ENCODE results near the gene OSBPL3. TPM values are rescaled to one million over a fixed set of nuclear protein-coding genes. Genes with fewer than 3 reads are reported as not detected.

The OSBPL3 gene
- total RNA-seq, 1 experiment from 2014 or later = 16.0 TPM

DNA sequence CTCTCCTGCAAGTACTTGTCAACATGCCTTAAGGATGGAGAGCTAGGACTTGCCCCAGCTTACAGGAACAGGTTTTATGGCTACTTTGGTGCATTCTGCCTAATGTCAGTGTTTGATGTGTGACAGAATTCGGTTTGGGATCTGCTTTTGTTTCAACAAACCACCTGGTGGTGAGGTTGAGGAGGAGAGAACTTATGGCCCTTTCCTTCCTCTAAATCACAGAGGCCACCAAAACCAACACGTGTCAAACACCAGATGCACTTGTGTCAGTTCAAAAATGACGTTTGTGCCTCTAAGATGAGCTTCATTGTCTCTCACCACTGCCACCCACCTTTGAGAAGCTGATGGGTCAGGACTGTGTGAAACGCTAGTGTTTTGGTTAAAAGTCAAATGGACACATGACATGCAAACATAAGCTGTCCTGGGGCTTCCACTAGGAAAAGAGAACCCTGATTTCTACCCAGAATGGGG is 83.9 kb downstream of the OSBPL3 start:
- no peaks in the 10 kb centered on the region for H3K27me3 Mint-ChIP-seq (ENCODE audit: low read depth)
- H3K4me3 Mint-ChIP-seq = no peak overlapping the region
- H3K4me1 Mint-ChIP-seq = peaks cover 35% of the 10 kb centered on the region
- no peaks in the 10 kb centered on the region for H3K36me3 Mint-ChIP-seq
- TF ChIP-seq MYBL2 (CRISPR knock-in tag; IDR thresholded peaks at IDR 0.05) (no peak), NFATC4 (CRISPR knock-in tag; IDR thresholded peaks at IDR 0.05) (no peak), ZNF416 (CRISPR knock-in tag; IDR thresholded peaks at IDR 0.05) (no peak)
- TF ChIP-seq, protein P1, sequence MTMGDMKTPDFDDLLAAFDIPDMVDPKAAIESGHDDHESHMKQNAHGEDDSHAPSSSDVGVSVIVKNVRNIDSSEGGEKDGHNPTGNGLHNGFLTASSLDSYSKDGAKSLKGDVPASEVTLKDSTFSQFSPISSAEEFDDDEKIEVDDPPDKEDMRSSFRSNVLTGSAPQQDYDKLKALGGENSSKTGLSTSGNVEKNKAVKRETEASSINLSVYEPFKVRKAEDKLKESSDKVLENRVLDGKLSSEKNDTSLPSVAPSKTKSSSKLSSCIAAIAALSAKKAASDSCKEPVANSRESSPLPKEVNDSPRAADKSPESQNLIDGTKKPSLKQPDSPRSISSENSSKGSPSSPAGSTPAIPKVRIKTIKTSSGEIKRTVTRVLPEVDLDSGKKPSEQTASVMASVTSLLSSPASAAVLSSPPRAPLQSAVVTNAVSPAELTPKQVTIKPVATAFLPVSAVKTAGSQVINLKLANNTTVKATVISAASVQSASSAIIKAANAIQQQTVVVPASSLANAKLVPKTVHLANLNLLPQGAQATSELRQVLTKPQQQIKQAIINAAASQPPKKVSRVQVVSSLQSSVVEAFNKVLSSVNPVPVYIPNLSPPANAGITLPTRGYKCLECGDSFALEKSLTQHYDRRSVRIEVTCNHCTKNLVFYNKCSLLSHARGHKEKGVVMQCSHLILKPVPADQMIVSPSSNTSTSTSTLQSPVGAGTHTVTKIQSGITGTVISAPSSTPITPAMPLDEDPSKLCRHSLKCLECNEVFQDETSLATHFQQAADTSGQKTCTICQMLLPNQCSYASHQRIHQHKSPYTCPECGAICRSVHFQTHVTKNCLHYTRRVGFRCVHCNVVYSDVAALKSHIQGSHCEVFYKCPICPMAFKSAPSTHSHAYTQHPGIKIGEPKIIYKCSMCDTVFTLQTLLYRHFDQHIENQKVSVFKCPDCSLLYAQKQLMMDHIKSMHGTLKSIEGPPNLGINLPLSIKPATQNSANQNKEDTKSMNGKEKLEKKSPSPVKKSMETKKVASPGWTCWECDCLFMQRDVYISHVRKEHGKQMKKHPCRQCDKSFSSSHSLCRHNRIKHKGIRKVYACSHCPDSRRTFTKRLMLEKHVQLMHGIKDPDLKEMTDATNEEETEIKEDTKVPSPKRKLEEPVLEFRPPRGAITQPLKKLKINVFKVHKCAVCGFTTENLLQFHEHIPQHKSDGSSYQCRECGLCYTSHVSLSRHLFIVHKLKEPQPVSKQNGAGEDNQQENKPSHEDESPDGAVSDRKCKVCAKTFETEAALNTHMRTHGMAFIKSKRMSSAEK (CRISPR knock-in tag; IDR thresholded peaks at IDR 0.05; ENCODE audit: borderline replicate concordance) = no peak
- TF ChIP-seq, protein P2, sequence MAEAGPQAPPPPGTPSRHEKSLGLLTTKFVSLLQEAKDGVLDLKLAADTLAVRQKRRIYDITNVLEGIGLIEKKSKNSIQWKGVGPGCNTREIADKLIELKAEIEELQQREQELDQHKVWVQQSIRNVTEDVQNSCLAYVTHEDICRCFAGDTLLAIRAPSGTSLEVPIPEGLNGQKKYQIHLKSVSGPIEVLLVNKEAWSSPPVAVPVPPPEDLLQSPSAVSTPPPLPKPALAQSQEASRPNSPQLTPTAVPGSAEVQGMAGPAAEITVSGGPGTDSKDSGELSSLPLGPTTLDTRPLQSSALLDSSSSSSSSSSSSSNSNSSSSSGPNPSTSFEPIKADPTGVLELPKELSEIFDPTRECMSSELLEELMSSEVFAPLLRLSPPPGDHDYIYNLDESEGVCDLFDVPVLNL (CRISPR knock-in tag; IDR thresholded peaks at IDR 0.05; ENCODE audit: borderline replicate concordance, low read depth) = no peak
- TF ChIP-seq, protein P3, sequence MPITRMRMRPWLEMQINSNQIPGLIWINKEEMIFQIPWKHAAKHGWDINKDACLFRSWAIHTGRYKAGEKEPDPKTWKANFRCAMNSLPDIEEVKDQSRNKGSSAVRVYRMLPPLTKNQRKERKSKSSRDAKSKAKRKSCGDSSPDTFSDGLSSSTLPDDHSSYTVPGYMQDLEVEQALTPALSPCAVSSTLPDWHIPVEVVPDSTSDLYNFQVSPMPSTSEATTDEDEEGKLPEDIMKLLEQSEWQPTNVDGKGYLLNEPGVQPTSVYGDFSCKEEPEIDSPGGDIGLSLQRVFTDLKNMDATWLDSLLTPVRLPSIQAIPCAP (CRISPR knock-in tag; IDR thresholded peaks at IDR 0.05) = no peak
- 0 out of 2 replicates have a peak overlapping the region, but pooled peaks have one; percentile 30 for H3K27ac Mint-ChIP-seq
- ChIA-PET POLR2A (no interaction called here), CTCF (interaction anchor here (0.6 to 1.4 kb wide), 5 partner anchors 16 to 197 kb away, joined by 3 to 6 read pairs (median 4); partner anchors contain the start of gene OSBPL3)
- DNase-seq (ENCODE audit: low spot score) = no peak
- no peaks in the 10 kb centered on the region for H3K9me3 Mint-ChIP-seq
- ATAC-seq = no peak

DNA sequence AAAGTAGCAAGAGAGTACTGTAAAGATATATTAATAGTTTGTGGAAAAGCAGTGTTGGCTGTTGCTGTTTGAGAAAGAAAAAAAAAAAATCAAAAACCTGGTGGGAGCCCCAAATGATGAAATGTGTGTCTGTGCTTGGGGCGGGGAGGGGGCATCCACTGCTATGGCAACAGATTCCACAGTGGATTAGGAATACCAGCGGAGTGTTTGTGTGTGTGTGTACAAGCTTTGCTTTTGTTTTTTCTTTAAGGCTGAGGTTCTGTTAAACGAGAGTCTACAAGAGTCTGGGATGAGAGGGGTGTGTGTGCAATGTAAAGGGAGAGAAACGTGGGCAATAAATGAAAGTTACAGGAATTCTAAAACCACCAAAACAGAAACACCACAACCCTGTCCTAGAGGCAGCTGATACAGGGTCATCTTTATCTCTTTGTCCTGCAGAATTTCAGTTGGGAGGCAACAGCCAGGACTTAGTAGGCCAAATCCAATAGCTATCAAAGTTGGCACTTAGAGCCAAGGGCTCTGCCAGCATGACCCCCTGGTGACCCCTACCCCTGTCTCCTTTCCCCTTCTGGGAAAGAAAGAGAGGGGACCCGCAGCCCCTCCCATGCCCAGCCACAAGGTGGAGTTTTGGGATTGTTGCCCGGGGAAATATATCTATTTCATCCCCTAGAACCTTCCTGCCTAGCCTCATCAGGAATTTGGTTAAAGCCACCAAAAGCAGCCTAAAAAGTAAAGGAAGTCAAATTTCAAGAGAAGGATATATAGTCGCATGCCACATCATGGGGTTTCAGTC is 85.4 kb downstream of the OSBPL3 start:
- DNase-seq (ENCODE audit: low spot score) (peak; percentile 56), ATAC-seq (peak; percentile 93)
- ChIA-PET CTCF (interaction anchor here (0.8 to 1.5 kb wide), 5 partner anchors 11 to 199 kb away, joined by 3 to 10 read pairs (median 4); no protein-coding TSS in a partner anchor), POLR2A (no interaction called here)
- Mint-ChIP-seq H3K4me1 (peaks cover 40% of the 10 kb centered on the region), H3K27me3 (ENCODE audit: low read depth) (no peaks in the 10 kb centered on the region), H3K9me3 (no peaks in the 10 kb centered on the region), H3K4me3 (no peak overlapping the region), H3K27ac (no peak overlapping the region), H3K36me3 (peaks cover 4% of the 10 kb centered on the region; the same call in 1 of the 2 replicates)
- TF ChIP-seq MYBL2 (CRISPR knock-in tag; IDR thresholded peaks at IDR 0.05) = no peak
- TF ChIP-seq, protein P4, sequence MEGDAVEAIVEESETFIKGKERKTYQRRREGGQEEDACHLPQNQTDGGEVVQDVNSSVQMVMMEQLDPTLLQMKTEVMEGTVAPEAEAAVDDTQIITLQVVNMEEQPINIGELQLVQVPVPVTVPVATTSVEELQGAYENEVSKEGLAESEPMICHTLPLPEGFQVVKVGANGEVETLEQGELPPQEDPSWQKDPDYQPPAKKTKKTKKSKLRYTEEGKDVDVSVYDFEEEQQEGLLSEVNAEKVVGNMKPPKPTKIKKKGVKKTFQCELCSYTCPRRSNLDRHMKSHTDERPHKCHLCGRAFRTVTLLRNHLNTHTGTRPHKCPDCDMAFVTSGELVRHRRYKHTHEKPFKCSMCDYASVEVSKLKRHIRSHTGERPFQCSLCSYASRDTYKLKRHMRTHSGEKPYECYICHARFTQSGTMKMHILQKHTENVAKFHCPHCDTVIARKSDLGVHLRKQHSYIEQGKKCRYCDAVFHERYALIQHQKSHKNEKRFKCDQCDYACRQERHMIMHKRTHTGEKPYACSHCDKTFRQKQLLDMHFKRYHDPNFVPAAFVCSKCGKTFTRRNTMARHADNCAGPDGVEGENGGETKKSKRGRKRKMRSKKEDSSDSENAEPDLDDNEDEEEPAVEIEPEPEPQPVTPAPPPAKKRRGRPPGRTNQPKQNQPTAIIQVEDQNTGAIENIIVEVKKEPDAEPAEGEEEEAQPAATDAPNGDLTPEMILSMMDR (IDR thresholded peaks at IDR 0.05) = 0 out of 2 replicates have a peak, but pooled peaks have one; percentile 16

DNA sequence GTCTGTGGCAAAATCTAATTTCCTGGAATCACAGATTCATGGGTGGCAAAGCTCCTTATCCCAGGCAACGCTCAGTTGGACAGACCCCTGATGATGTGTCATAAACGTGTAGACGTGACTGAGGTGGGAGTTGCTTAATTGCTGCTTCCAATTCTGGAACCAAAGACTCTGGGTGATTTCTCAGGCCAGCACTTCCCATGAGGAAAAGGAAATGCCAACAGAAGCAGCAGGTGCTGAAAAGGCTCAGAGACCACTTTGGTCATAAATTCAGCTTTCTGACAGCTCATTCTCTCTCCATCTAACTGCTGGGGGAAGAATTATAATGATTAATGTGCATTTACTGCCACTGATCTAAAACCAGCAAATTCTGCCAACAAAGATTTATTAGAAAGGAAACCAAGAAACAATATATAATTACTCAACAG is 88.7 kb downstream of the OSBPL3 start:
- Mint-ChIP-seq H3K4me3 (no peak overlapping the region), H3K9me3 (no peaks in the 10 kb centered on the region), H3K4me1 (peaks cover 40% of the 10 kb centered on the region), H3K27me3 (ENCODE audit: low read depth) (no peaks in the 10 kb centered on the region), H3K27ac (no peak overlapping the region), H3K36me3 (peaks cover 4% of the 10 kb centered on the region; the same call in 1 of the 2 replicates)
- ChIA-PET POLR2A (no interaction called here), CTCF (interaction anchor here (2.2 to 2.4 kb wide), 2 partner anchors 13 to 79 kb away, joined by 9 to 12 read pairs; no protein-coding TSS in a partner anchor)
- DNase-seq (ENCODE audit: low spot score) = no peak
- ATAC-seq = no peak
- TF ChIP-seq GABPB1 (CRISPR knock-in tag; IDR thresholded peaks at IDR 0.05) (no peak), NFATC4 (CRISPR knock-in tag; IDR thresholded peaks at IDR 0.05) (no peak), PRRX2 (CRISPR knock-in tag; IDR thresholded peaks at IDR 0.05) (no peak), RELA (CRISPR knock-in tag; IDR thresholded peaks at IDR 0.05; ENCODE audit: borderline replicate concordance) (no peak), MXD4 (CRISPR knock-in tag; IDR thresholded peaks at IDR 0.05; ENCODE audit: borderline replicate concordance) (no peak), ETV6 (CRISPR knock-in tag; IDR thresholded peaks at IDR 0.05) (no peak), FOXJ3 (CRISPR knock-in tag; IDR thresholded peaks at IDR 0.05; ENCODE audit: borderline replicate concordance) (no peak), SP1 (CRISPR knock-in tag; conservative IDR thresholded peaks at IDR 0.05) (no peak), OVOL2 (CRISPR knock-in tag; IDR thresholded peaks at IDR 0.05; ENCODE audit: borderline replicate concordance) (no peak), TEAD1 (CRISPR knock-in tag; IDR thresholded peaks at IDR 0.05) (no peak)
- TF ChIP-seq, protein P5, sequence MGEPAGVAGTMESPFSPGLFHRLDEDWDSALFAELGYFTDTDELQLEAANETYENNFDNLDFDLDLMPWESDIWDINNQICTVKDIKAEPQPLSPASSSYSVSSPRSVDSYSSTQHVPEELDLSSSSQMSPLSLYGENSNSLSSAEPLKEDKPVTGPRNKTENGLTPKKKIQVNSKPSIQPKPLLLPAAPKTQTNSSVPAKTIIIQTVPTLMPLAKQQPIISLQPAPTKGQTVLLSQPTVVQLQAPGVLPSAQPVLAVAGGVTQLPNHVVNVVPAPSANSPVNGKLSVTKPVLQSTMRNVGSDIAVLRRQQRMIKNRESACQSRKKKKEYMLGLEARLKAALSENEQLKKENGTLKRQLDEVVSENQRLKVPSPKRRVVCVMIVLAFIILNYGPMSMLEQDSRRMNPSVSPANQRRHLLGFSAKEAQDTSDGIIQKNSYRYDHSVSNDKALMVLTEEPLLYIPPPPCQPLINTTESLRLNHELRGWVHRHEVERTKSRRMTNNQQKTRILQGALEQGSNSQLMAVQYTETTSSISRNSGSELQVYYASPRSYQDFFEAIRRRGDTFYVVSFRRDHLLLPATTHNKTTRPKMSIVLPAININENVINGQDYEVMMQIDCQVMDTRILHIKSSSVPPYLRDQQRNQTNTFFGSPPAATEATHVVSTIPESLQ (CRISPR knock-in tag; IDR thresholded peaks at IDR 0.05) = no peak
- TF ChIP-seq, protein P6, sequence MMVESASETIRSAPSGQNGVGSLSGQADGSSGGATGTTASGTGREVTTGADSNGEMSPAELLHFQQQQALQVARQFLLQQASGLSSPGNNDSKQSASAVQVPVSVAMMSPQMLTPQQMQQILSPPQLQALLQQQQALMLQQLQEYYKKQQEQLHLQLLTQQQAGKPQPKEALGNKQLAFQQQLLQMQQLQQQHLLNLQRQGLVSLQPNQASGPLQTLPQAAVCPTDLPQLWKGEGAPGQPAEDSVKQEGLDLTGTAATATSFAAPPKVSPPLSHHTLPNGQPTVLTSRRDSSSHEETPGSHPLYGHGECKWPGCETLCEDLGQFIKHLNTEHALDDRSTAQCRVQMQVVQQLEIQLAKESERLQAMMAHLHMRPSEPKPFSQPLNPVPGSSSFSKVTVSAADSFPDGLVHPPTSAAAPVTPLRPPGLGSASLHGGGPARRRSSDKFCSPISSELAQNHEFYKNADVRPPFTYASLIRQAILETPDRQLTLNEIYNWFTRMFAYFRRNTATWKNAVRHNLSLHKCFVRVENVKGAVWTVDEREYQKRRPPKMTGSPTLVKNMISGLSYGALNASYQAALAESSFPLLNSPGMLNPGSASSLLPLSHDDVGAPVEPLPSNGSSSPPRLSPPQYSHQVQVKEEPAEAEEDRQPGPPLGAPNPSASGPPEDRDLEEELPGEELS (CRISPR knock-in tag; IDR thresholded peaks at IDR 0.05) = no peak
